Gastrocnemius medialis (tissue), 4 donors: Measurements from ENCODE around the gene BDKRB2. TPM values are rescaled to one million over a fixed set of nuclear protein-coding genes. Genes with fewer than 3 reads are reported as not detected.

Experiments
- ATAC-seq, 2 donors: fragments of 150-250 bp; one replicate each; pipeline ENCODE4 v1.9.1; 2016
- DNase-seq, 2 donors: peaks; one replicate each; pipeline ENCODE4 v3.0.0-alpha.2; 2019
- H3K27ac ChIP-seq, 4 donors: fragments of 200-600 bp; sonication (generic); 1 replicate in 1 of 4; 2 replicates in 3 of 4; pipeline ENCODE4 v1.5.1; 2016 to 2018; ENCODE audit warnings: mild to moderate bottlenecking in 2 of 4, moderate library complexity in 1 of 4
- H3K27me3 ChIP-seq, 3 donors: fragments of 200-600 bp; sonication (generic) in 2 of 3; 1 replicate in 1 of 3; 2 replicates in 2 of 3; pipeline versions ENCODE4 v1.5.1 to v1.6.0; 2016 to 2019; ENCODE audit warnings: mild to moderate bottlenecking in 1 of 3, moderate library complexity in 1 of 3
- H3K36me3 ChIP-seq, 2 donors: fragments of 200-600 bp; sonication (generic) in 1 of 2; one replicate each; pipeline ENCODE4 v1.5.1; 2017 to 2018
- H3K4me1 ChIP-seq, 2 donors: fragments of 200-600 bp; sonication (generic) in 1 of 2; one replicate each; pipeline ENCODE4 v1.5.1; 2016 to 2017; ENCODE audit warnings: mild to moderate bottlenecking in 2 of 2
- H3K4me3 ChIP-seq, 4 donors: fragments of 200-600 bp; sonication (generic) in 3 of 4; 1 replicate in 1 of 4; 2 replicates in 3 of 4; pipeline ENCODE4 v1.5.1; 2016 to 2019; ENCODE audit warnings: mild to moderate bottlenecking in 2 of 4
- H3K9me3 ChIP-seq, 3 donors: fragments of 200-600 bp; sonication (generic) in 2 of 3; 1 replicate in 1 of 3; 2 replicates in 2 of 3; pipeline ENCODE4 v1.5.1; 2016 to 2019
- CTCF ChIP-seq, 5 experiments: fragments of 450-650 bp in 3 of 5; fragments of 200-600 bp in 2 of 5; sonication (generic) in 2 of 5; IDR thresholded peaks in 4 of 5; conservative IDR thresholded peaks in 1 of 5; 1 replicate in 4 of 5; 2 replicates in 1 of 5; pipeline ENCODE4 v1.5.1; 2016 to 2019; ENCODE audit warnings: antibody characterized with exemption in 5 of 5, mild to moderate bottlenecking in 3 of 5, moderate library complexity in 3 of 5
- POLR2A ChIP-seq, 2 donors: fragments of 450-650 bp; IDR thresholded peaks; one replicate each; pipeline ENCODE4 v1.6.1; 2017; ENCODE audit warnings: antibody characterized with exemption in 2 of 2, mild to moderate bottlenecking in 2 of 2, moderate library complexity in 2 of 2
- in situ Hi-C, 4 donors: fragments of 200-750 bp; cut with MboI; loops; one replicate each; pipeline versions ENCODE4 v1.15.0 to v1.8.0; 2017; ENCODE audit warnings: low sequenced_read_pairs in 4 of 4
- intact Hi-C: fragments of 100-400 bp; cut with DNase I; formaldehyde crosslinking; loops from one replicate; pipeline ENCODE4 v1.15.1; 2023; ENCODE audit warnings: low total_unique reads
- total RNA-seq, 4 donors: library from RNA; depleted of rRNA; stranded (reverse); fragments of >200 nt; gene quantifications; one replicate each; pipeline versions ENCODE4 v1.1.0 to v1.2.3, GENCODE V29; 2016

The BDKRB2 gene
- total RNA-seq, 4 donors from 2014 or later: 0.10 to 1.3 (median 0.89) TPM

DNA sequence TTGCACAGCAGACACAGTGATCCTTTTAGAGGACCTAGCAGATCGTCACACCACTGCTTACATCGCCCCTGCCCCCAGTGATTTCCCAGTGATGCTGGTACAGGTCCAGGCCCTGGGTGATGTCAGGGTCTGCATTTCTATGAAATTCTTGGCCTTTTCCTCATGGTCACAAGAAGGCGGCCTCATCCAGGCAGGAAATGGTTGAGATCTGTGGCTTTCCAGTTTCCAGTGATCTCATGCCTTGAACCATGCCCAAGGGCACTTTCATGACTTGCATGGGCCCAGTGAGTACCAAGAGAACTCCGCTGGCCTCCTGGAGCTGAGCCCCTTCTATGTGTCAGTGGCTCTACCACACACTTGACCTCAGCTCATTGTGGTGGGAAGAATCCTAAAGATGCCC is 41.9 kb upstream of the BDKRB2 start:
- no peaks in the 10 kb centered on the region for H3K9me3 ChIP-seq
- H3K27me3 ChIP-seq: no peaks in the 10 kb centered on the region
- ATAC-seq (no peak), DNase-seq (no peak)
- intact Hi-C loops (no loop called here), in situ Hi-C loops (no loop called here)
- H3K27ac ChIP-seq: no peak overlapping the region
- H3K4me3 ChIP-seq: no peak overlapping the region
- no peaks in the 10 kb centered on the region for H3K36me3 ChIP-seq
- H3K4me1 ChIP-seq: no peaks in the 10 kb centered on the region
- TF ChIP-seq CTCF (IDR thresholded peaks at IDR 0.05 in 4 of 5, conservative IDR thresholded peaks at IDR 0.05 in 1 of 5) (no peak), POLR2A (IDR thresholded peaks at IDR 0.05) (no peak)

GRCh38 chr14:96164861-96165490 is 39.7 kb upstream of the BDKRB2 start:
- Histone ChIP-seq H3K36me3 (no peaks in the 10 kb centered on the region), H3K4me3 (no peak overlapping the region), H3K4me1 (no peaks in the 10 kb centered on the region), H3K9me3 (no peaks in the 10 kb centered on the region), H3K27me3 (no peaks in the 10 kb centered on the region), H3K27ac (no peak overlapping the region)
- in situ Hi-C loops: no loop called here
- intact Hi-C loops: no loop called here
- TF ChIP-seq POLR2A (IDR thresholded peaks at IDR 0.05): no peak
- TF ChIP-seq CTCF (IDR thresholded peaks at IDR 0.05 in 4 of 5, conservative IDR thresholded peaks at IDR 0.05 in 1 of 5): no peak
- no peak for ATAC-seq
- no peak for DNase-seq

DNA sequence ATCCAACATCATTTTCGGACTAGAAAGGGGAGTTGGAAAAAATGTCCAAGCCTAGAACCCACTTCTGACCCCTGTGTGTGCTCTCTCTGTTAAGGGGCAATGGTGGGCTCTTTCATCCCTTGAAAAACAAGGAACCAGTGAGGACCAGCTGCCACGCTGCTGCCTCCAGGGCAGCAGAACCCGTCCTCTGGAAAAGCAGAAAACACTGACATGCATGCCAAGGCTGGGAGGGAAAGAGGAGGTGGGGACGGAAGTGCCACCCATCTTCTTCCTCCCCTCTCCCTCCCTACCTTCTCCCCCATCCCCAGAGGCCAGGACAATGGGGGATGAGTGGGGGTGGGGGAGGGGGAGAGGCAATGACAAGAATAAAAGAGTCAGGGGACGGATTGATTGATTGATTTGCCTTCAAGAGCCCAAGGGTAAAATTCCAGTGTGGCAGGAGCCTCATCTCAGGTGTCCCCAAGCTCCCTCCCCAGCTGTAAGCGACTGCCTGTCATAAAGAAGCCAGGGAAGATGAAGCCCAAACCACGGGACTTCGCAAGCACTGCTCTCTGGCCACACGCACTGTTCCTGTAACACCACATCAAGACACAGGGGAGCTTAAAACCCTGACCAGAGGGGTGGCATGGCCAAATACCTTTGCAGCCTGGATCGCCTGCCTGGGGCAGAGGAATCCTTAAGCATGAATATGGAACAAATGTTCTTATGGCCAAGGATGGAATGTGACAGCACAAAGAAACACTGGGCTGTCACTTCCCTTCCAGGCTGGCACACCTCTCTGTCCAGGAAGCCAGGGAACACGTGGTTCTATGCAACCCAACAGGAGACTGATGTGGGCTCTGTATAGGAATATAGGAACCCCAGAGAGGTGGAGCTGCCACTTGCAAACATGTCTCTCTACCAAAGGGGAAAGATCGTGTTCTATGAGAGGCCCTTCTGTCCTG is 38.9 kb upstream of the BDKRB2 start:
- H3K9me3 ChIP-seq: no peaks in the 10 kb centered on the region
- H3K27me3 ChIP-seq: no peaks in the 10 kb centered on the region
- in situ Hi-C loops: no loop called here
- ATAC-seq: no peak
- intact Hi-C loops: no loop called here
- no peak for DNase-seq
- no peaks in the 10 kb centered on the region for H3K4me1 ChIP-seq
- no peak overlapping the region for H3K4me3 ChIP-seq
- TF ChIP-seq CTCF (IDR thresholded peaks at IDR 0.05 in 4 of 5, conservative IDR thresholded peaks at IDR 0.05 in 1 of 5): no peak
- TF ChIP-seq POLR2A (IDR thresholded peaks at IDR 0.05): no peak
- H3K27ac ChIP-seq: no peak overlapping the region
- no peaks in the 10 kb centered on the region for H3K36me3 ChIP-seq

DNA sequence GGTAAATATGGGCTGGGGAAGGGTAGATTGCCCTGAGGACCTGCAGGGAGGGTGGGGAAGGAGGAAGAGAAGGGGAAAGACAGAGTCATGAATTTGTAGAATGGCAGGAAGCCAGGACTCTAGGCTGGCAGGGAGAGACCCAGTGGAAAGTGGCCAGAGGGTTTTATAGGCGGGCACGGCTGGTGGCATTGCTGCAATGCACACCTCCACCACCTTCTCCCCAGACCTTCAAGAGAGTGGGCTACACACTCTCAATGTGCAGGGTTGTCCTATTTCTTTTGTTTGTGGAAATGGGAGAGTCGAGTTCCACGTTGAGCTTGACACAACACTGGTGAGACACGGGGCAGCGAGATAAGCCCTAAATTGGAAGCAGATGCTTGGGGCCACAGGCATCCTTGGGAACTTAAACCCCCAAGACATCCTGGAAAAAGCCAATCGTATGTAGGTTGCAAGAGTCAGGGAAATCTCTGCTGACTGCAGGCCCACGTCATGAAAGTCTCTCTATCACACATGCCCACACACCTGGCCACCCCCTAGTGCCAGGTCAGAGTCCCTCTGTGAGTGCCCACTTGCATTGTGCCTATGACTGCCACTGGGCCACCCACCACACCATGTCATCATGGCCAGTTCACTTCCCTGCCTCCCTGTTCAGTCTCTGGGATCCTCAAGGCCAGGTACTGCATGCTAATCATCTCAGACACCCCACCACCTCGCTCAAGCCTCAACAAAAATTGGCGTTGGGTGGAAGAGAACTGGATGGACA is 38.0 kb upstream of the BDKRB2 start:
- Histone ChIP-seq H3K27me3 (no peaks in the 10 kb centered on the region), H3K9me3 (no peaks in the 10 kb centered on the region)
- in situ Hi-C loops: no loop called here

More for the DNA sequence above, 38.0 kb upstream of the BDKRB2 start:
- intact Hi-C loops: no loop called here
- no peak for DNase-seq
- H3K4me1 ChIP-seq: no peaks in the 10 kb centered on the region
- H3K4me3 ChIP-seq: no peak overlapping the region
- TF ChIP-seq POLR2A (IDR thresholded peaks at IDR 0.05) (no peak), CTCF (IDR thresholded peaks at IDR 0.05 in 4 of 5, conservative IDR thresholded peaks at IDR 0.05 in 1 of 5) (no peak)
- ATAC-seq: no peak
- no peak overlapping the region for H3K27ac ChIP-seq
- H3K36me3 ChIP-seq: no peaks in the 10 kb centered on the region
